ENCODE data around the gene HTT. TPM values are rescaled to one million over a fixed set of nuclear protein-coding genes. Genes with fewer than 3 reads are reported as not detected.

HTT gene
- total RNA-seq, 4 donors from 2014 or later, result 31.1 to 48.6 (median 43.0) TPM

GRCh38 chr4:3226944-3227343 is 152.5 kb downstream of the HTT start:
- Histone ChIP-seq H3K4me3 (no peak overlapping the region), H3K9me3 (no peaks in the 10 kb centered on the region), H3K36me3 (peaks cover 0 to 94% of the 10 kb centered on the region in 2 donors), H3K4me1 (peaks cover 0 to 21% (median 0%) of the 10 kb centered on the region in 3 donors), H3K27ac (peak overlapping the region in 3 of 4 donors; percentile 7 to 57 (median 41)), H3K27me3 (no peaks in the 10 kb centered on the region)
- no peak for TF ChIP-seq POLR2A (IDR thresholded peaks at IDR 0.05)
- no peak for TF ChIP-seq CTCF (IDR thresholded peaks at IDR 0.05)
- TF ChIP-seq EP300 (IDR thresholded peaks at IDR 0.05), result no peak
- TF ChIP-seq POLR2AphosphoS5 (IDR thresholded peaks at IDR 0.05), result no peak
- 90 to 100% methylated on average over 1 to 5 of the region's 6 CpGs for WGBS, 2 donors (ENCODE audit: low coverage in 1 of 2)
- no peak for ATAC-seq

GRCh38 chr4:3227878-3228675 is 153.6 kb downstream of the HTT start:
- 71 to 80% methylated on average over 5 to 10 of the region's 23 CpGs for WGBS, 2 donors (ENCODE audit: low coverage in 1 of 2)
- H3K27me3 ChIP-seq, result no peaks in the 10 kb centered on the region
- H3K9me3 ChIP-seq, result no peaks in the 10 kb centered on the region
- no peak overlapping the region for H3K27ac ChIP-seq
- peaks cover 0 to 21% (median 0%) of the 10 kb centered on the region in 3 donors for H3K4me1 ChIP-seq
- peaks cover 0 to 94% of the 10 kb centered on the region in 2 donors for H3K36me3 ChIP-seq
- no peak overlapping the region for H3K4me3 ChIP-seq
- TF ChIP-seq EP300 (IDR thresholded peaks at IDR 0.05) (no peak), CTCF (IDR thresholded peaks at IDR 0.05) (no peak), POLR2A (IDR thresholded peaks at IDR 0.05) (no peak), POLR2AphosphoS5 (IDR thresholded peaks at IDR 0.05) (no peak)
- no peak for ATAC-seq

- H3K4me3 ChIP-seq, result no peak overlapping the region
- peaks cover 0 to 21% (median 0%) of the 10 kb centered on the region in 3 donors for H3K4me1 ChIP-seq
- H3K36me3 ChIP-seq, result peaks cover 0 to 94% of the 10 kb centered on the region in 2 donors
- no peaks in the 10 kb centered on the region for H3K9me3 ChIP-seq
- 78 to 81% methylated on average over 2 to 9 of the region's 13 CpGs for WGBS, 2 donors (ENCODE audit: low coverage in 1 of 2)
- H3K27ac ChIP-seq, result no peak overlapping the region
- no peak for ATAC-seq
- TF ChIP-seq POLR2A (IDR thresholded peaks at IDR 0.05), result no peak
- no peak for TF ChIP-seq EP300 (IDR thresholded peaks at IDR 0.05)
- TF ChIP-seq CTCF (IDR thresholded peaks at IDR 0.05), result no peak
- no peak for TF ChIP-seq POLR2AphosphoS5 (IDR thresholded peaks at IDR 0.05)
- H3K27me3 ChIP-seq, result no peaks in the 10 kb centered on the region
Measured at GRCh38 chr4:3228881-3229280, 154.4 kb downstream of the HTT start.

GRCh38 chr4:3229328-3229727 is 154.8 kb downstream of the HTT start:
- WGBS, 2 donors (ENCODE audit: low coverage in 1 of 2), result 92 to 93% methylated on average over 8 to 9 of the region's 9 CpGs
- Histone ChIP-seq H3K4me3 (no peak overlapping the region), H3K27me3 (no peaks in the 10 kb centered on the region), H3K36me3 (peaks cover 0 to 94% of the 10 kb centered on the region in 2 donors), H3K4me1 (peaks cover 0 to 21% (median 0%) of the 10 kb centered on the region in 3 donors), H3K27ac (no peak overlapping the region), H3K9me3 (no peaks in the 10 kb centered on the region)
- no peak for ATAC-seq
- no peak for TF ChIP-seq EP300 (IDR thresholded peaks at IDR 0.05)
- TF ChIP-seq POLR2A (IDR thresholded peaks at IDR 0.05), result no peak
- TF ChIP-seq CTCF (IDR thresholded peaks at IDR 0.05), result no peak
- no peak for TF ChIP-seq POLR2AphosphoS5 (IDR thresholded peaks at IDR 0.05)

GRCh38 chr4:3229964-3230363 is 155.5 kb downstream of the HTT start:
- H3K27me3 ChIP-seq, result no peaks in the 10 kb centered on the region
- H3K9me3 ChIP-seq, result no peaks in the 10 kb centered on the region
- H3K4me1 ChIP-seq, result peaks cover 0 to 21% (median 0%) of the 10 kb centered on the region in 3 donors
- no peak for TF ChIP-seq POLR2AphosphoS5 (IDR thresholded peaks at IDR 0.05)
- TF ChIP-seq POLR2A (IDR thresholded peaks at IDR 0.05), result no peak
- TF ChIP-seq EP300 (IDR thresholded peaks at IDR 0.05), result no peak
- no peak for TF ChIP-seq CTCF (IDR thresholded peaks at IDR 0.05)
- H3K27ac ChIP-seq, result no peak overlapping the region
- peaks cover 0 to 94% of the 10 kb centered on the region in 2 donors for H3K36me3 ChIP-seq
- WGBS, 2 donors (ENCODE audit: low coverage in 1 of 2), result 93 to 97% methylated on average over 3 to 4 of the region's 17 CpGs
- H3K4me3 ChIP-seq, result no peak overlapping the region
- ATAC-seq, result no peak
